OCI-LY7 (cell line): ENCODE data around the gene COL23A1. TPM values are rescaled to one million over a fixed set of nuclear protein-coding genes. Genes with fewer than 3 reads are reported as not detected.

ENCODE experiments used
- BruUV-seq: library from RNA; stranded (reverse); fragments of 400-500 nt; replicated peaks from 2 replicates; lab custom pipeline; 2021; lab: Mats Ljungman, UMichigan
- CTCF ChIA-PET: fragments of 300-600 bp; sonication (Branson Sonifier 250); formaldehyde crosslinking; loops from one replicate; lab custom pipeline; 2022; ENCODE audit warnings: antibody characterized with exemption; ENCODE audit not compliant: unreplicated experiment; lab: Charles Lee
- POLR2A ChIA-PET: fragments of 300-600 bp; sonication (Branson Sonifier 250); formaldehyde crosslinking; loops from one replicate; lab custom pipeline; 2022; ENCODE audit warnings: antibody characterized with exemption; lab: Charles Lee
- DNase-seq: peaks from one replicate; pipeline ENCODE4 v3.0.0-alpha.2; 2015; ENCODE audit warnings: low spot score
- H2AFZ ChIP-seq: fragments of 200-600 bp; sonication (generic), shearing (Covaris generic); 2 replicates; pipeline ENCODE4 v1.6.1; 2014; ENCODE audit warnings: mild to moderate bottlenecking, antibody characterized with exemption, low read length, moderate library complexity
- H3K27ac ChIP-seq: fragments of 200-600 bp; sonication (generic); 2 replicates; pipeline ENCODE4 v1.5.1; 2014; ENCODE audit warnings: mixed run types, low read depth, mild to moderate bottlenecking, moderate library complexity, low read length, inconsistent platforms; ENCODE audit not compliant: poor library complexity, severe bottlenecking
- H3K36me3 ChIP-seq: fragments of 200-600 bp; sonication (generic); 2 replicates; pipeline ENCODE4 v1.6.1; 2014; ENCODE audit warnings: mild to moderate bottlenecking, antibody characterized with exemption, low read length, moderate library complexity, mixed read lengths; ENCODE audit not compliant: insufficient read depth
- H3K4me1 ChIP-seq: fragments of 200-600 bp; sonication (generic); 2 replicates; pipeline ENCODE4 v1.5.1; 2014; ENCODE audit warnings: mild to moderate bottlenecking, low read length; ENCODE audit not compliant: insufficient read depth, poor library complexity, severe bottlenecking
- H3K4me2 ChIP-seq: fragments of 200-600 bp; sonication (generic); 2 replicates; pipeline ENCODE4 v1.6.1; 2014; ENCODE audit warnings: mild to moderate bottlenecking, low read length
- H3K4me3 ChIP-seq: fragments of 200-600 bp; sonication (generic); 2 replicates; pipeline ENCODE4 v1.5.1; 2014; ENCODE audit warnings: mild to moderate bottlenecking, low read depth, low read length; ENCODE audit not compliant: poor library complexity, severe bottlenecking
- H3K79me2 ChIP-seq: fragments of 200-600 bp; sonication (generic); 2 replicates; pipeline ENCODE4 v1.6.1; 2016; ENCODE audit warnings: low read depth, mild to moderate bottlenecking, low read length, moderate library complexity, mixed read lengths; ENCODE audit not compliant: insufficient read depth
- H3K9me2 ChIP-seq: fragments of 200-600 bp; sonication (generic); 2 replicates; pipeline ENCODE4 v1.6.1; 2016; ENCODE audit warnings: mild to moderate bottlenecking, low read length, mixed read lengths; ENCODE audit not compliant: insufficient read depth
- H3K9me3 ChIP-seq: fragments of 200-600 bp; sonication (generic); 2 replicates; pipeline ENCODE4 v1.6.1; 2014; ENCODE audit warnings: mild to moderate bottlenecking, mixed run types, low read length, mixed read lengths
- H4K20me1 ChIP-seq: fragments of 200-600 bp; sonication (generic); 2 replicates; pipeline ENCODE4 v1.6.1; 2014; ENCODE audit warnings: mild to moderate bottlenecking, antibody characterized with exemption, low read length, moderate library complexity, mixed read lengths; ENCODE audit not compliant: insufficient read depth
- CTCF ChIP-seq: fragments of 200-600 bp; sonication (generic); conservative IDR thresholded peaks from 2 replicates; pipeline ENCODE4 v1.5.1; 2014; ENCODE audit warnings: mild to moderate bottlenecking, antibody characterized with exemption, low read length, moderate library complexity, mixed read lengths
- EZH2phosphoT487 ChIP-seq: fragments of 200-600 bp; sonication (generic); IDR thresholded peaks from 2 replicates; pipeline ENCODE4 v1.6.1; 2018; ENCODE audit warnings: low read depth, borderline replicate concordance, mild to moderate bottlenecking, mixed run types, antibody characterized with exemption, low read length, moderate library complexity, mixed read lengths
- intact Hi-C: fragments of 100-400 bp; cut with micrococcal nuclease; formaldehyde crosslinking; loops from one replicate; pipeline ENCODE4 v1.10.0; 2022; ENCODE audit not compliant: unreplicated experiment
- total RNA-seq, 2 experiments: library from RNA; depleted of rRNA in 1 of 2; stranded (reverse); fragments of >200 nt in 1 of 2; shearing (Covaris generic) in 1 of 2; gene quantifications; 2 replicates each; pipeline ENCODE4 v1.2.3, GENCODE V29; 2014 to 2022

The COL23A1 gene
- total RNA-seq, 2 experiments from 2014 or later: 0.53 TPM; not detected in 1

GRCh38 chr5:178580271-178580955 lies 9.8 kb downstream of the COL23A1 start:
- no TSS peak for BruUV-seq
- Histone ChIP-seq H3K79me2 (no peaks in the 10 kb centered on the region), H3K9me3 (no peaks in the 10 kb centered on the region), H3K9me2 (no peaks in the 10 kb centered on the region), H2AFZ (no peak overlapping the region), H3K36me3 (no peaks in the 10 kb centered on the region), H3K27ac (no peak overlapping the region), H3K4me3 (no peak overlapping the region), H4K20me1 (no peaks in the 10 kb centered on the region), H3K4me1 (no peaks in the 10 kb centered on the region), H3K4me2 (no peak overlapping the region)
- ChIA-PET CTCF (no interaction called here), POLR2A (no interaction called here)
- no peak for DNase-seq
- no peak for TF ChIP-seq CTCF
- no peak for TF ChIP-seq EZH2phosphoT487
- intact Hi-C loops: no loop called here

GRCh38 chr5:178577944-178578343 lies 12.2 kb downstream of the COL23A1 start:
- POLR2A ChIA-PET: no interaction called here
- TF ChIP-seq EZH2phosphoT487: no peak
- no peak for TF ChIP-seq CTCF
- no peak overlapping the region for H2AFZ ChIP-seq

GRCh38 chr5:178577376-178577839 lies 12.8 kb downstream of the COL23A1 start:
- DNase-seq: no peak
- no peaks in the 10 kb centered on the region for H3K4me1 ChIP-seq
- no peak overlapping the region for H2AFZ ChIP-seq
- H3K4me3 ChIP-seq: no peak overlapping the region
- no peak for TF ChIP-seq EZH2phosphoT487
- no peak for TF ChIP-seq CTCF
- no peaks in the 10 kb centered on the region for H3K79me2 ChIP-seq
- no peaks in the 10 kb centered on the region for H3K9me3 ChIP-seq
- ChIA-PET CTCF (no interaction called here), POLR2A (no interaction called here)
- no peaks in the 10 kb centered on the region for H3K36me3 ChIP-seq
- H3K4me2 ChIP-seq: no peak overlapping the region
- H3K27ac ChIP-seq: no peak overlapping the region
- intact Hi-C loops: no loop called here
- no TSS peak for BruUV-seq
- H4K20me1 ChIP-seq: no peaks in the 10 kb centered on the region
- H3K9me2 ChIP-seq: no peaks in the 10 kb centered on the region

More at GRCh38 chr5:178577944-178578343, 12.2 kb downstream of the COL23A1 start:
- CTCF ChIA-PET: no interaction called here
- intact Hi-C loops: no loop called here
- no peaks in the 10 kb centered on the region for H3K9me3 ChIP-seq
- no peak for DNase-seq
- no TSS peak for BruUV-seq
- H3K9me2 ChIP-seq: no peaks in the 10 kb centered on the region
- no peaks in the 10 kb centered on the region for H4K20me1 ChIP-seq
- no peaks in the 10 kb centered on the region for H3K79me2 ChIP-seq
- no peak overlapping the region for H3K27ac ChIP-seq
- H3K4me1 ChIP-seq: no peaks in the 10 kb centered on the region
- H3K4me2 ChIP-seq: no peak overlapping the region
- H3K36me3 ChIP-seq: no peaks in the 10 kb centered on the region
- no peak overlapping the region for H3K4me3 ChIP-seq
